HG03558 (cell line): Measurements from ENCODE around the gene RGL2.

Experiments
- ATAC-seq: cut with Tn5 transposase; IDR thresholded peaks from one replicate; pipeline ENCODE4 v1.9.1; 2021; ENCODE audit warnings: moderate number of reproducible peaks; ENCODE audit not compliant: unreplicated experiment; ENCODE audit errors: extremely low read depth

The RGL2 gene

DNA sequence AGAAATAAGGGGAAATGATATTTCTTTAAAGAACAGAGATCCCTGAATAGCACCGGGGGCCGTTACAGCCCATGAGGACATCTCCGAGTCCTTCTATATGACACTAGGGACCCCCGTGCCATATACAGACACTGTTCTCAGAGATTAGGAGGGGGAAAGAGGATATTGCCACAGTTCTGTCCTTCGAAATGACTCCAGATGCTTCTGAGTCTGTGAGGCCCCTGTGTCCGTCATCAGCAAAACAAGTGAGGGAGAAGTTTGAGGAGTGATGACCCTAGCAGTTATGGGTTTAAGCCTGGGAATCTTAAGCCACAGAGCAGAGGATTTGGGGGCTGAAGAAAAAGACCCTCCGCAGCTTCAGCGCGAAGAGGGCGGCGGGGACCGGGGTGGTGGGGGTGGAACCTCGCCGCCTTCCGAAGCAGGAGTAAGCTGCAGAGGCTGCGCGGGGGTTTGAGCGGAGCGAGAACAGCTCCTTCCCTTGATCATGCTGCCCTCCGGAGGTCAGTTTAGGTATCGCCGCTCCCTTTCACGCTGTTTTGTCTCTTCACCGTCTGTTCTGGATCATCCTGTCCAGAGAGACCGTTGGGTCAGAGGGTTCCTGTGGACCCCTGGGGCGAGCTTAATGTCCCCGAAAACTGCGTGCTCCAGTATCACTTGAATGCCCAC is 50.6 kb downstream of the RGL2 start:
- no peak for ATAC-seq

DNA sequence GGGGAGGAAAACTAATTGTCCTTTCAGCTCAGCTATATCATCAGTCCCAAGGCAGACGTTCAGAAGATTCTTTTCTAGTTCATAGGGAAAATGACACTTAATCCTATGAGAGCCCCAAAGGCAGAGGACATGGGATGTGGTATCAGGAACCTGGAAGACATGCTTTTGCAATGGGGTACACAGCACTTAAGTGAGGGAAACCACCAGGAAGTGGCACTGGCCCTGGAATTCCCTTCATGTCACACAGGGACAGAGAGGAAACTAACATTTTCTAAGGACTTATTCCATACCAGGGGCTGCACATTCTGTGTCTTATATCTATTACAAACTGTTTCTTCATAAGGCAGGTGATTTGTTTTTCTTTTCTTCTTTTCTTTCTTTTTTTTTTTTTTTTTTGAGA is 55.3 kb downstream of the RGL2 start:
- ATAC-seq, result no peak

DNA sequence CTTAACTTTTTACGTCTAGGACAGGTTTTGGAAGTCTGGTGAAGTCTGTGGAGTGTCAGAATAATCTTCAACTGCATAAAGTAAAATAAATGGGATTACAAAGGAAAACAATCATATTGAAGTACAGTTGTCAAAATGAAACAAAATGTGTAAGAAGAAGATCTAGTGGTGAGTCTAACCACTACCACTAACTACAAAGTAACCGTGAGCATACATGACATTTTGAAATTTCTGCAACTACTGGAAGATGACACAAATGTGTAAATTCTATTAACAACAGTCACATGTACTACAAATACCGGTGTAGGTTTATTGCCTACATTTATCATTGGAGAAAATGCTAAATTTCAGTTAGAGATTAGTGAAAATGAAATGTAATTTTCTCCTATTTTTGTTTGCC is 56.8 kb downstream of the RGL2 start:
- ATAC-seq, result no peak
